ENCODE measurements around the gene NCAPG. TPM values are rescaled to one million over a fixed set of nuclear protein-coding genes. Genes with fewer than 3 reads are reported as not detected.
"Not testable (repeated sequence)": the region's sequence is repeated elsewhere in the genome, so short reads cannot be mapped to it uniquely, and the experiment has no call there.

The NCAPG gene
- total and polyA plus RNA-seq, 9 of the 15 experiments (the other 6 are each of a cell fraction or from before 2014, with no cell fraction given): 25.6 to 102 (median 65.3) TPM

- Histone ChIP-seq H3K36me3 (ENCODE audit: control insufficient read depth, insufficient read depth, low read length) (peaks cover 58% of the 10 kb centered on the region), H3K27me3 (ENCODE audit: control insufficient read depth in 2 of 2, insufficient read depth in 2 of 2, low read length in 2 of 2) (no peaks in the 10 kb centered on the region), H3K4me1 (replicated peaks in 1 of 2; ENCODE audit: control insufficient read depth in 2 of 2, insufficient read depth in 2 of 2, low read length in 2 of 2) (no peaks in the 10 kb centered on the region), H3K4me2 (ENCODE audit: insufficient read depth, low read length) (no peak overlapping the region), H3K9me1 (ENCODE audit: control insufficient read depth, insufficient read depth, low read length) (no peaks in the 10 kb centered on the region), H3K9ac (ENCODE audit: insufficient read depth in 1 of 2, low read depth in 2 of 2, low read length in 2 of 2) (no peak overlapping the region), H3K79me2 (ENCODE audit: control insufficient read depth, insufficient read depth, low read length) (no peaks in the 10 kb centered on the region), H2AFZ (ENCODE audit: low read depth, low read length) (no peak overlapping the region), H4K20me1 (replicated peaks; ENCODE audit: control insufficient read depth, insufficient read depth, low read length) (no peaks in the 10 kb centered on the region), H3K27ac (ENCODE audit: extremely low read depth, low read depth, low read length) (no peak overlapping the region), H3K9me3 (replicated peaks; ENCODE audit: control insufficient read depth, insufficient read depth, low read depth, low read length) (no peaks in the 10 kb centered on the region), H3K4me3 (no peak overlapping the region)
- WGBS (ENCODE audit: insufficient coverage, low coverage, missing lambda C conversion rate): 97% methylated on average over 2 of the region's 2 CpGs
- no peak for DNase-seq (ENCODE audit: extremely low read depth in 1 of 4, low spot score in 3 of 4)
- FAIRE-seq: no peak
- intact Hi-C loops (cut with micrococcal nuclease): no loop called here
- ChIA-PET POLR2A (no interaction called here), CTCF (ENCODE audit: low intra/inter-chr PET ratio) (no interaction called here)
- no TSS peak for BruUV-seq (replicated peaks)
- in situ Hi-C loops (cut with MboI): no loop called here
- peak; percentile 26; the same call in 2 of the 3 replicates for ATAC-seq
- no peak for TF ChIP-seq DPF2 (IDR thresholded peaks at IDR 0.05)
- no peak for TF ChIP-seq ZNF121 (CRISPR knock-in tag; conservative IDR thresholded peaks at IDR 0.05)
- TF ChIP-seq, protein P1, sequence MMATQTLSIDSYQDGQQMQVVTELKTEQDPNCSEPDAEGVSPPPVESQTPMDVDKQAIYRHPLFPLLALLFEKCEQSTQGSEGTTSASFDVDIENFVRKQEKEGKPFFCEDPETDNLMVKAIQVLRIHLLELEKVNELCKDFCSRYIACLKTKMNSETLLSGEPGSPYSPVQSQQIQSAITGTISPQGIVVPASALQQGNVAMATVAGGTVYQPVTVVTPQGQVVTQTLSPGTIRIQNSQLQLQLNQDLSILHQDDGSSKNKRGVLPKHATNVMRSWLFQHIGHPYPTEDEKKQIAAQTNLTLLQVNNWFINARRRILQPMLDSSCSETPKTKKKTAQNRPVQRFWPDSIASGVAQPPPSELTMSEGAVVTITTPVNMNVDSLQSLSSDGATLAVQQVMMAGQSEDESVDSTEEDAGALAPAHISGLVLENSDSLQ (IDR thresholded peaks at IDR 0.05): no peak
These were observed 35.5 kb downstream of the NCAPG start for GRCh38 chr4:17846266-17846665.

GRCh38 chr4:17850295-17850694, 39.5 kb downstream of the NCAPG start:
- H3K9ac ChIP-seq (ENCODE audit: insufficient read depth in 1 of 2, low read depth in 2 of 2, low read length in 2 of 2); BruUV-seq (replicated peaks); H3K27ac ChIP-seq (ENCODE audit: extremely low read depth, low read depth, low read length); POLR2A ChIA-PET; H3K4me3 ChIP-seq; intact Hi-C loops (cut with micrococcal nuclease); H3K27me3 ChIP-seq (ENCODE audit: control insufficient read depth in 2 of 2, insufficient read depth in 2 of 2, low read length in 2 of 2); CTCF ChIA-PET (ENCODE audit: low intra/inter-chr PET ratio); H2AFZ ChIP-seq (ENCODE audit: low read depth, low read length); FAIRE-seq; H3K9me3 ChIP-seq (replicated peaks; ENCODE audit: control insufficient read depth, insufficient read depth, low read depth, low read length); H4K20me1 ChIP-seq (replicated peaks; ENCODE audit: control insufficient read depth, insufficient read depth, low read length); ATAC-seq; H3K79me2 ChIP-seq (ENCODE audit: control insufficient read depth, insufficient read depth, low read length); H3K4me1 ChIP-seq (replicated peaks in 1 of 2; ENCODE audit: control insufficient read depth in 2 of 2, insufficient read depth in 2 of 2, low read length in 2 of 2); in situ Hi-C loops (cut with MboI); H3K9me1 ChIP-seq (ENCODE audit: control insufficient read depth, insufficient read depth, low read length); H3K4me2 ChIP-seq (ENCODE audit: insufficient read depth, low read length); DNase-seq (ENCODE audit: extremely low read depth in 1 of 4, low spot score in 3 of 4): not testable (repeated sequence)
- peaks cover 18% of the 10 kb centered on the region; the same call in 1 of the 3 replicates for H3K36me3 ChIP-seq (ENCODE audit: control insufficient read depth, insufficient read depth, low read length)
- 80% methylated on average over 1 of the region's 1 CpG for WGBS (ENCODE audit: insufficient coverage, low coverage, missing lambda C conversion rate)
- TF ChIP-seq, protein P2, sequence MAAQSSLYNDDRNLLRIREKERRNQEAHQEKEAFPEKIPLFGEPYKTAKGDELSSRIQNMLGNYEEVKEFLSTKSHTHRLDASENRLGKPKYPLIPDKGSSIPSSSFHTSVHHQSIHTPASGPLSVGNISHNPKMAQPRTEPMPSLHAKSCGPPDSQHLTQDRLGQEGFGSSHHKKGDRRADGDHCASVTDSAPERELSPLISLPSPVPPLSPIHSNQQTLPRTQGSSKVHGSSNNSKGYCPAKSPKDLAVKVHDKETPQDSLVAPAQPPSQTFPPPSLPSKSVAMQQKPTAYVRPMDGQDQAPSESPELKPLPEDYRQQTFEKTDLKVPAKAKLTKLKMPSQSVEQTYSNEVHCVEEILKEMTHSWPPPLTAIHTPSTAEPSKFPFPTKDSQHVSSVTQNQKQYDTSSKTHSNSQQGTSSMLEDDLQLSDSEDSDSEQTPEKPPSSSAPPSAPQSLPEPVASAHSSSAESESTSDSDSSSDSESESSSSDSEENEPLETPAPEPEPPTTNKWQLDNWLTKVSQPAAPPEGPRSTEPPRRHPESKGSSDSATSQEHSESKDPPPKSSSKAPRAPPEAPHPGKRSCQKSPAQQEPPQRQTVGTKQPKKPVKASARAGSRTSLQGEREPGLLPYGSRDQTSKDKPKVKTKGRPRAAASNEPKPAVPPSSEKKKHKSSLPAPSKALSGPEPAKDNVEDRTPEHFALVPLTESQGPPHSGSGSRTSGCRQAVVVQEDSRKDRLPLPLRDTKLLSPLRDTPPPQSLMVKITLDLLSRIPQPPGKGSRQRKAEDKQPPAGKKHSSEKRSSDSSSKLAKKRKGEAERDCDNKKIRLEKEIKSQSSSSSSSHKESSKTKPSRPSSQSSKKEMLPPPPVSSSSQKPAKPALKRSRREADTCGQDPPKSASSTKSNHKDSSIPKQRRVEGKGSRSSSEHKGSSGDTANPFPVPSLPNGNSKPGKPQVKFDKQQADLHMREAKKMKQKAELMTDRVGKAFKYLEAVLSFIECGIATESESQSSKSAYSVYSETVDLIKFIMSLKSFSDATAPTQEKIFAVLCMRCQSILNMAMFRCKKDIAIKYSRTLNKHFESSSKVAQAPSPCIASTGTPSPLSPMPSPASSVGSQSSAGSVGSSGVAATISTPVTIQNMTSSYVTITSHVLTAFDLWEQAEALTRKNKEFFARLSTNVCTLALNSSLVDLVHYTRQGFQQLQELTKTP (IDR thresholded peaks at IDR 0.05; ENCODE audit: low read depth in 1 of 2, partially characterized antibody in 2 of 2): peak in 1 of 2 experiments; percentile 92
- peak; percentile 33; the same call in 1 of the 2 replicates for TF ChIP-seq SUPT5H (IDR thresholded peaks at IDR 0.05)

Data from K562 (cell line).